A549 treated with AZD9567 at 1 μM for 4 hours (cell line): ENCODE data around the gene CPOX. TPM values are rescaled to one million over a fixed set of nuclear protein-coding genes. Genes with fewer than 3 reads are reported as not detected.

ENCODE experiments used
- total RNA-seq: library from RNA; stranded (reverse); fragments of 200-300 nt; extraction: Qiagen RNA extraction; gene quantifications from 5 replicates; pipeline ENCODE4 v1.2.3, GENCODE V29; 2022; ENCODE audit not compliant: insufficient read depth

Gene CPOX
- total RNA-seq: 17.1 to 26.3 TPM (median 23.5 TPM) in 5 replicates

GRCh38 chr3:98593046-98593936 is at the start of gene CPOX:
Gene CPOX (minus strand): TSS chr3:98593611. CDS start chr3:98593504, 107 bp downstream.

GRCh38 chr3:98531622-98532274 is 61.7 kb downstream of the CPOX start, which contains the start of gene GPR15:
Gene GPR15 (plus strand): TSS chr3:98531978. CDS start chr3:98532034, 56 bp downstream.

Other genes with a start within 250 kb of the CPOX start
- not detected in 5 replicates for gene OR5K4, start 239.8 kb downstream of the CPOX start, total RNA-seq
- not detected in 5 replicates for gene OR5K3, start 202.9 kb downstream of the CPOX start, total RNA-seq
- gene OR5K1, start 130.4 kb downstream of the CPOX start, total RNA-seq: not detected in 5 replicates
- not detected in 5 replicates for gene OR5K2, start 95.9 kb downstream of the CPOX start, total RNA-seq
- 48.7 to 66.7 TPM (median 56.1 TPM) in 5 replicates for gene CLDND1, start 70.7 kb downstream of the CPOX start, total RNA-seq
- not detected in 5 replicates for gene GPR15, start 61.6 kb downstream of the CPOX start, total RNA-seq
- 0.41 to 0.93 TPM (median 0.66 TPM) in 4 of 5 replicates, not detected in the other for gene ST3GAL6, start 169.7 kb upstream of the CPOX start, total RNA-seq